HepG2 (cell line): ENCODE measurements around the gene PSEN2. TPM values are rescaled to one million over a fixed set of nuclear protein-coding genes. Genes with fewer than 3 reads are reported as not detected.

ENCODE experiments used
- ATF1 ChIP-seq: IDR thresholded peaks from 2 replicates; pipeline ENCODE4 v1.6.1; 2016; ENCODE audit warnings: mild to moderate bottlenecking, control low read depth
- FOXP1 ChIP-seq, 2 experiments: fragments of 450-650 bp in 1 of 2; IDR thresholded peaks; 2 replicates each; pipeline ENCODE4 v1.6.1; 2017 to 2018; ENCODE audit warnings: antibody characterized with exemption in 1 of 2
- KDM5A ChIP-seq: fragments of 200-600 bp; sonication (generic); IDR thresholded peaks from 2 replicates; pipeline ENCODE4 v1.7.0; 2018; ENCODE audit warnings: antibody characterized with exemption, mild to moderate bottlenecking, low read length, borderline replicate concordance
- MAF1 ChIP-seq: sonication (generic); formaldehyde crosslinking; IDR thresholded peaks from 2 replicates; pipeline ENCODE4 v1.5.0; 2020; ENCODE audit warnings: missing genetic modification reagents, borderline replicate concordance
- MEIS2 ChIP-seq: sonication (generic); formaldehyde crosslinking; IDR thresholded peaks from 2 replicates; pipeline ENCODE4 v1.9.0; 2021; ENCODE audit warnings: mild to moderate bottlenecking, missing genetic modification reagents
- MIXL1 ChIP-seq: IDR thresholded peaks from 2 replicates; pipeline ENCODE4 v1.6.1; 2016
- MLX ChIP-seq: IDR thresholded peaks from 2 replicates; pipeline ENCODE4 v1.6.1; 2016
- MXI1 ChIP-seq: IDR thresholded peaks from 3 replicates; pipeline ENCODE4 v1.6.1; 2012; ENCODE audit warnings: low read depth, low read length, inconsistent platforms, borderline replicate concordance
- PAWR ChIP-seq: sonication (generic); formaldehyde crosslinking; IDR thresholded peaks from 2 replicates; pipeline ENCODE4 v1.4.0; 2020; ENCODE audit warnings: missing genetic modification reagents, mild to moderate bottlenecking, borderline replicate concordance
- ZC3H13 ChIP-seq: sonication (generic); formaldehyde crosslinking; IDR thresholded peaks from 2 replicates; pipeline ENCODE4 v1.8.1; 2023; ENCODE audit warnings: mild to moderate bottlenecking, missing genetic modification reagents, moderate library complexity
- ZNF180 ChIP-seq: sonication (generic); formaldehyde crosslinking; IDR thresholded peaks from 2 replicates; pipeline ENCODE4 v1.4.0; 2020; ENCODE audit warnings: low read depth, missing genetic modification reagents, borderline replicate concordance
- ZNF282 ChIP-seq: fragments of 450-650 bp; IDR thresholded peaks from 2 replicates; pipeline ENCODE4 v1.6.1; 2018; ENCODE audit not compliant: partially characterized antibody
- ZNF326 ChIP-seq: sonication (generic); formaldehyde crosslinking; IDR thresholded peaks from 2 replicates; pipeline ENCODE4 v1.4.0; 2020; ENCODE audit warnings: missing genetic modification reagents, borderline replicate concordance
- ZNF331 ChIP-seq: sonication (generic); formaldehyde crosslinking; IDR thresholded peaks from 2 replicates; pipeline ENCODE4 v1.4.0; 2020; ENCODE audit warnings: missing genetic modification reagents
- ZNF34 ChIP-seq: sonication (generic); formaldehyde crosslinking; IDR thresholded peaks from 2 replicates; pipeline ENCODE4 v1.4.0; 2020; ENCODE audit warnings: mild to moderate bottlenecking, missing genetic modification reagents, borderline replicate concordance
- ZNF414 ChIP-seq: sonication (generic); formaldehyde crosslinking; IDR thresholded peaks from 2 replicates; pipeline ENCODE4 v1.5.0; 2020; ENCODE audit warnings: missing genetic modification reagents
- ZNF44 ChIP-seq: sonication (generic); formaldehyde crosslinking; IDR thresholded peaks from 2 replicates; pipeline ENCODE4 v1.5.1; 2020; ENCODE audit warnings: mild to moderate bottlenecking, missing genetic modification reagents
- ZNF749 ChIP-seq: sonication (generic); formaldehyde crosslinking; IDR thresholded peaks from 2 replicates; pipeline ENCODE4 v1.8.0; 2022; ENCODE audit warnings: mild to moderate bottlenecking, missing genetic modification reagents, moderate library complexity, borderline replicate concordance
- polyA plus RNA-seq, 8 experiments: library from polyadenylated mRNA; depleted of rRNA in 3 of 8; stranded (reverse) in 7 of 8; unstranded in 1 of 8; fragments of >200 nt; fragmentation: Illumina TruSeq in 4 of 8; extraction: Trizol in 4 of 8; gene quantifications; 2 replicates each; pipeline versions ENCODE4 v1.2.1 to v1.2.3, GENCODE V29; 2011 to 2016; ENCODE audit warnings: low read depth in 4 of 8, missing spikeins in 1 of 8, mixed read lengths in 1 of 8; ENCODE audit not compliant: insufficient read depth in 1 of 8
- total RNA-seq, 5 experiments: library from RNA; depleted of rRNA; stranded (reverse); fragments of >200 nt; fragmentation: Illumina TruSeq; extraction: Trizol; gene quantifications; 2 replicates each; pipeline ENCODE4 v1.2.3, GENCODE V29; 2016; ENCODE audit warnings: low read depth in 1 of 5
- TF ChIP-seq, protein P1 (sequence below): sonication (generic); formaldehyde crosslinking; IDR thresholded peaks from 2 replicates; pipeline ENCODE4 v1.5.1; 2020; ENCODE audit warnings: missing genetic modification reagents, mild to moderate bottlenecking, borderline replicate concordance
- TF ChIP-seq, protein P2 (sequence below): sonication (generic); formaldehyde crosslinking; IDR thresholded peaks from 2 replicates; pipeline ENCODE4 v1.4.0; 2020; ENCODE audit warnings: mild to moderate bottlenecking, missing genetic modification reagents
- TF ChIP-seq, protein P3 (sequence below): sonication (generic); formaldehyde crosslinking; conservative IDR thresholded peaks from 2 replicates; pipeline ENCODE4 v1.4.0; 2020; ENCODE audit warnings: missing genetic modification reagents
- TF ChIP-seq, protein P4 (sequence below): IDR thresholded peaks from 2 replicates; pipeline ENCODE4 v1.6.1; 2018; ENCODE audit warnings: missing genetic modification reagents

Gene PSEN2
- total and polyA plus RNA-seq, 2 of the 13 experiments (the other 11 are each of a cell fraction or from before 2014, with no cell fraction given), result 5.9 to 13.1 TPM

DNA sequence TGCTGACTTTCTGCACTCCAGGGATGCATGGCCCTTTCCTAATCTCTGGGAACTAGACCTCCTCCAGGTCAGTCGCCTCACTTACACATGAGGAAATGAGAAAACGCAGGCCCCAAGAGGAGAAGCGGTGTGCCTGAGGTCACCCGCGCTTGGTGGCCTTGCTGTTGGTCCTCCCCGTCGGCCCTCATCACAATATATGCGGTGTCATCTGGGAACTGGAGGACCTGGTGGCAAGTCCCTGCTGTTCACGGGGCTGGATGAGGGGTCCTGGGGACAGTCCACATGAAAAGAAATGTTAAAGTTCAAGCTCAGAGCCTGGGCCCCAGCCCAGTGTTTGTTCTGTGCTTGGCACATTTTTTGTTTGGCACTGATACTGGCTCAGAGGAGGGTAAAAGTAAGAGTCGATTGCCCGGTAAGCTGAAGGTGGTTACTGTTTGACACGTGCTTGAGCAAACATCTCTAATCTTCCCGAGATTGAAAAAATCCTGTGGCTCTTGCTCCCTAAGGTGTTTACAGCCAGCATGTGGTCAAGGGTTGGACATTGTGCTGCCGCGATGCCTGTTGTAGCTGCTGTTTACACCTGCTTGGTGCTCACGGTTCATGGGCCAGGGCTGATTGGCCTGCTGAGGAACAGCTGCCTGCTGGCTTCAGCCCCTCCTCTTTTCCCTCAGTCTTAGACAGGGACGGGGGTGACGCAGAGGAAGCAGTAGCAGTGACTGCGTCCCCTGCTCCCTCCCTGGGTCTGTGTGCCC, 74.9 kb downstream of the PSEN2 start (continued):
- TF ChIP-seq ZNF414 (CRISPR knock-in tag) (no peak), ZNF749 (peak; percentile 70; the same call in 1 of the 2 replicates), ZNF282 (no peak), MXI1 (peak; percentile 94; the same call in 2 of the 3 replicates), MAF1 (CRISPR knock-in tag) (no peak), ZC3H13 (no peak), KDM5A (no peak; the same call in 1 of the 2 replicates), FOXP1 (IDR thresholded peaks at IDR 0.05) (peak; percentile 83), FOXP1 (CRISPR knock-in tag; IDR thresholded peaks at IDR 0.05) (peak; percentile 97), MLX (CRISPR knock-in tag) (no peak; the same call in 1 of the 2 replicates), ZNF34 (CRISPR knock-in tag) (no peak), ZNF180 (no peak), ZNF44 (CRISPR knock-in tag) (no peak), MIXL1 (CRISPR knock-in tag) (peak; percentile 62), MEIS2 (no peak; the same call in 1 of the 2 replicates), ZNF331 (CRISPR knock-in tag) (peak; percentile 63; the same call in 1 of the 2 replicates), ATF1 (CRISPR knock-in tag) (no peak; the same call in 1 of the 2 replicates), PAWR (CRISPR knock-in tag) (no peak), ZNF326 (CRISPR knock-in tag) (no peak)
- TF ChIP-seq, protein P1, sequence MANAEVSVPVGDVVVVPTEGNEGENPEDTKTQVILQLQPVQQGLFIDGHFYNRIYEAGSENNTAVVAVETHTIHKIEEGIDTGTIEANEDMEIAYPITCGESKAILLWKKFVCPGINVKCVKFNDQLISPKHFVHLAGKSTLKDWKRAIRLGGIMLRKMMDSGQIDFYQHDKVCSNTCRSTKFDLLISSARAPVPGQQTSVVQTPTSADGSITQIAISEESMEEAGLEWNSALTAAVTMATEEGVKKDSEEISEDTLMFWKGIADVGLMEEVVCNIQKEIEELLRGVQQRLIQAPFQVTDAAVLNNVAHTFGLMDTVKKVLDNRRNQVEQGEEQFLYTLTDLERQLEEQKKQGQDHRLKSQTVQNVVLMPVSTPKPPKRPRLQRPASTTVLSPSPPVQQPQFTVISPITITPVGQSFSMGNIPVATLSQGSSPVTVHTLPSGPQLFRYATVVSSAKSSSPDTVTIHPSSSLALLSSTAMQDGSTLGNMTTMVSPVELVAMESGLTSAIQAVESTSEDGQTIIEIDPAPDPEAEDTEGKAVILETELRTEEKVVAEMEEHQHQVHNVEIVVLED (CRISPR knock-in tag), result no peak
- TF ChIP-seq, protein P2, sequence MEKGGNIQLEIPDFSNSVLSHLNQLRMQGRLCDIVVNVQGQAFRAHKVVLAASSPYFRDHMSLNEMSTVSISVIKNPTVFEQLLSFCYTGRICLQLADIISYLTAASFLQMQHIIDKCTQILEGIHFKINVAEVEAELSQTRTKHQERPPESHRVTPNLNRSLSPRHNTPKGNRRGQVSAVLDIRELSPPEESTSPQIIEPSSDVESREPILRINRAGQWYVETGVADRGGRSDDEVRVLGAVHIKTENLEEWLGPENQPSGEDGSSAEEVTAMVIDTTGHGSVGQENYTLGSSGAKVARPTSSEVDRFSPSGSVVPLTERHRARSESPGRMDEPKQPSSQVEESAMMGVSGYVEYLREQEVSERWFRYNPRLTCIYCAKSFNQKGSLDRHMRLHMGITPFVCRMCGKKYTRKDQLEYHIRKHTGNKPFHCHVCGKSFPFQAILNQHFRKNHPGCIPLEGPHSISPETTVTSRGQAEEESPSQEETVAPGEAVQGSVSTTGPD (CRISPR knock-in tag), result peak; percentile 75
- TF ChIP-seq, protein P3, sequence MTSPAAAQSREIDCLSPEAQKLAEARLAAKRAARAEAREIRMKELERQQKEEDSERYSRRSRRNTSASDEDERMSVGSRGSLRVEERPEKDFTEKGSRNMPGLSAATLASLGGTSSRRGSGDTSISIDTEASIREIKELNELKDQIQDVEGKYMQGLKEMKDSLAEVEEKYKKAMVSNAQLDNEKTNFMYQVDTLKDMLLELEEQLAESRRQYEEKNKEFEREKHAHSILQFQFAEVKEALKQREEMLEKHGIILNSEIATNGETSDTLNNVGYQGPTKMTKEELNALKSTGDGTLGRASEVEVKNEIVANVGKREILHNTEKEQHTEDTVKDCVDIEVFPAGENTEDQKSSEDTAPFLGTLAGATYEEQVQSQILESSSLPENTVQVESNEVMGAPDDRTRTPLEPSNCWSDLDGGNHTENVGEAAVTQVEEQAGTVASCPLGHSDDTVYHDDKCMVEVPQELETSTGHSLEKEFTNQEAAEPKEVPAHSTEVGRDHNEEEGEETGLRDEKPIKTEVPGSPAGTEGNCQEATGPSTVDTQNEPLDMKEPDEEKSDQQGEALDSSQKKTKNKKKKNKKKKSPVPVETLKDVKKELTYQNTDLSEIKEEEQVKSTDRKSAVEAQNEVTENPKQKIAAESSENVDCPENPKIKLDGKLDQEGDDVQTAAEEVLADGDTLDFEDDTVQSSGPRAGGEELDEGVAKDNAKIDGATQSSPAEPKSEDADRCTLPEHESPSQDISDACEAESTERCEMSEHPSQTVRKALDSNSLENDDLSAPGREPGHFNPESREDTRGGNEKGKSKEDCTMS, result no peak
- TF ChIP-seq, protein P4, sequence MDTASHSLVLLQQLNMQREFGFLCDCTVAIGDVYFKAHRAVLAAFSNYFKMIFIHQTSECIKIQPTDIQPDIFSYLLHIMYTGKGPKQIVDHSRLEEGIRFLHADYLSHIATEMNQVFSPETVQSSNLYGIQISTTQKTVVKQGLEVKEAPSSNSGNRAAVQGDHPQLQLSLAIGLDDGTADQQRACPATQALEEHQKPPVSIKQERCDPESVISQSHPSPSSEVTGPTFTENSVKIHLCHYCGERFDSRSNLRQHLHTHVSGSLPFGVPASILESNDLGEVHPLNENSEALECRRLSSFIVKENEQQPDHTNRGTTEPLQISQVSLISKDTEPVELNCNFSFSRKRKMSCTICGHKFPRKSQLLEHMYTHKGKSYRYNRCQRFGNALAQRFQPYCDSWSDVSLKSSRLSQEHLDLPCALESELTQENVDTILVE (CRISPR knock-in tag), result no peak; the same call in 1 of the 2 replicates
